Loucy (cell line): ENCODE results near the gene LRRC15.
A peak's percentile ranks its signal among the peaks of the same experiment; 100 is the strongest.

Experiments
- H2AFZ ChIP-seq: fragments of 200-600 bp; sonication (generic); 2 replicates; pipeline ENCODE4 v1.6.0; 2016; ENCODE audit warnings: antibody characterized with exemption, mild to moderate bottlenecking, low read length, moderate library complexity
- H3F3A ChIP-seq: fragments of 200-600 bp; 2 replicates; pipeline ENCODE4 v1.6.0; 2016; ENCODE audit warnings: antibody characterized with exemption, low read depth, mild to moderate bottlenecking
- H3K27me3 ChIP-seq: fragments of 200-600 bp; sonication (generic); 2 replicates; pipeline ENCODE4 v1.6.1; 2014; ENCODE audit warnings: low read length, mild to moderate bottlenecking; ENCODE audit not compliant: insufficient read depth, poor library complexity, severe bottlenecking
- H3K36me3 ChIP-seq: fragments of 200-600 bp; sonication (generic); 2 replicates; pipeline ENCODE4 v1.6.1; 2016; ENCODE audit warnings: low read length; ENCODE audit not compliant: insufficient read depth
- H3K4me1 ChIP-seq: fragments of 200-600 bp; sonication (generic); 2 replicates; pipeline ENCODE4 v1.5.1; 2014; ENCODE audit warnings: low read length, mild to moderate bottlenecking; ENCODE audit not compliant: insufficient read depth, poor library complexity, severe bottlenecking
- H3K4me2 ChIP-seq: fragments of 200-600 bp; sonication (generic); 2 replicates; pipeline ENCODE4 v1.6.0; 2014; ENCODE audit warnings: antibody characterized with exemption, low read length, low read depth, mild to moderate bottlenecking; ENCODE audit not compliant: poor library complexity, severe bottlenecking
- H3K4me3 ChIP-seq: fragments of 200-600 bp; sonication (generic); 2 replicates; pipeline ENCODE4 v1.5.1; 2014; ENCODE audit warnings: low read length, mild to moderate bottlenecking, mixed read lengths; ENCODE audit not compliant: poor library complexity, severe bottlenecking
- H3K79me2 ChIP-seq: fragments of 200-600 bp; sonication (generic); 2 replicates; pipeline ENCODE4 v1.6.1; 2014; ENCODE audit warnings: low read length; ENCODE audit not compliant: insufficient read depth
- H3K9ac ChIP-seq: fragments of 200-600 bp; sonication (generic); 2 replicates; pipeline ENCODE4 v1.6.0; 2014; ENCODE audit warnings: mild to moderate bottlenecking, low read depth, low read length, moderate library complexity; ENCODE audit not compliant: poor library complexity, severe bottlenecking
- H3K9me2 ChIP-seq: fragments of 200-600 bp; sonication (generic); replicated peaks from 2 replicates; pipeline ENCODE4 v1.6.1; 2016; ENCODE audit warnings: low read depth, low read length, mixed read lengths
- H3K9me3 ChIP-seq: fragments of 200-600 bp; sonication (generic); 2 replicates; pipeline ENCODE4 v1.6.1; 2014; ENCODE audit warnings: mild to moderate bottlenecking, antibody characterized with exemption, low read length, low read depth; ENCODE audit not compliant: insufficient read depth
- H4K20me1 ChIP-seq: fragments of 200-600 bp; sonication (generic); 2 replicates; pipeline ENCODE4 v1.6.0; 2014; ENCODE audit warnings: antibody characterized with exemption, low read length, mild to moderate bottlenecking; ENCODE audit not compliant: insufficient read depth, poor library complexity, severe bottlenecking
- CTCF ChIP-seq: fragments of 200-600 bp; sonication (generic); conservative IDR thresholded peaks from 2 replicates; pipeline ENCODE4 v1.5.1; 2014; ENCODE audit warnings: mild to moderate bottlenecking, antibody characterized with exemption, low read length
- EZH2phosphoT487 ChIP-seq: fragments of 200-600 bp; IDR thresholded peaks from 2 replicates; pipeline ENCODE4 v1.6.1; 2018; ENCODE audit warnings: antibody characterized with exemption, mild to moderate bottlenecking, moderate library complexity, borderline replicate concordance

The LRRC15 gene

GRCh38 chr3:194315088-194315964 lies 54.2 kb downstream of the LRRC15 start:
- Histone ChIP-seq H2AFZ (peak overlapping the region; percentile 68), H3K9me2 (no peaks in the 10 kb centered on the region), H3K36me3 (no peaks in the 10 kb centered on the region), H3F3A (no peaks in the 10 kb centered on the region), H3K27me3 (no peaks in the 10 kb centered on the region), H3K9ac (peak overlapping the region; percentile 56), H4K20me1 (no peaks in the 10 kb centered on the region), H3K79me2 (no peaks in the 10 kb centered on the region), H3K4me3 (peak overlapping the region; percentile 69), H3K9me3 (peaks cover 11% of the 10 kb centered on the region; the same call in 1 of the 2 replicates), H3K4me2 (peak overlapping the region; percentile 68), H3K4me1 (peaks cover 15% of the 10 kb centered on the region)
- TF ChIP-seq CTCF (peak; percentile 82), EZH2phosphoT487 (no peak)

GRCh38 chr3:194314388-194315068 lies 55.0 kb downstream of the LRRC15 start:
- Histone ChIP-seq H2AFZ (no peak overlapping the region), H3K9me2 (no peaks in the 10 kb centered on the region), H3K27me3 (no peaks in the 10 kb centered on the region), H3K4me3 (no peak overlapping the region), H3K79me2 (no peaks in the 10 kb centered on the region), H3K36me3 (no peaks in the 10 kb centered on the region), H3K9ac (peak overlapping the region; percentile 56), H3K9me3 (peaks cover 11% of the 10 kb centered on the region; the same call in 1 of the 2 replicates), H3K4me1 (peaks cover 23% of the 10 kb centered on the region), H3K4me2 (peak overlapping the region; percentile 68), H4K20me1 (no peaks in the 10 kb centered on the region), H3F3A (no peaks in the 10 kb centered on the region)
- TF ChIP-seq EZH2phosphoT487 (no peak), CTCF (no peak)

- no peak overlapping the region for H3K9ac ChIP-seq
- peaks cover 30% of the 10 kb centered on the region for H3K4me1 ChIP-seq
- peaks cover 10% of the 10 kb centered on the region; the same call in 1 of the 2 replicates for H3K9me3 ChIP-seq
- no peak overlapping the region for H3K4me3 ChIP-seq
- H3F3A ChIP-seq: no peaks in the 10 kb centered on the region
- H2AFZ ChIP-seq: no peak overlapping the region
- no peak overlapping the region for H3K4me2 ChIP-seq
- no peaks in the 10 kb centered on the region for H3K9me2 ChIP-seq
- no peaks in the 10 kb centered on the region for H3K27me3 ChIP-seq
- peak; percentile 50; the same call in 1 of the 2 replicates for TF ChIP-seq CTCF
- TF ChIP-seq EZH2phosphoT487: no peak
- H3K79me2 ChIP-seq: no peaks in the 10 kb centered on the region
- H3K36me3 ChIP-seq: no peaks in the 10 kb centered on the region
- no peaks in the 10 kb centered on the region for H4K20me1 ChIP-seq
Measured at GRCh38 chr3:194313560-194314387, 55.8 kb downstream of the LRRC15 start.
